ENCODE measurements around the gene BCL2L1.
"Not testable (repeated sequence)": the region's sequence is repeated elsewhere in the genome, so short reads cannot be mapped to it uniquely, and the experiment has no call there.

BCL2L1 gene

GRCh38 chr20:31642837-31643236 lies 79.8 kb downstream of the BCL2L1 start:
- DNase-seq, result no peak

- no peak for DNase-seq
Observed at GRCh38 chr20:31641391-31641790, 81.3 kb downstream of the BCL2L1 start.

GRCh38 chr20:31640259-31640658 lies 82.4 kb downstream of the BCL2L1 start:
- DNase-seq, result no peak

- DNase-seq, result no peak
Observed at GRCh38 chr20:31638816-31639215, 83.9 kb downstream of the BCL2L1 start.

- DNase-seq, result no peak
Observed at GRCh38 chr20:31638317-31638716, 84.4 kb downstream of the BCL2L1 start.

GRCh38 chr20:31637660-31638059 lies 85.0 kb downstream of the BCL2L1 start, which contains the start of gene COX4I2:
Gene COX4I2 (plus strand): TSS chr20:31637912. CDS start chr20:31639018, 1,106 bp downstream.
- no peak for DNase-seq

- no peak for DNase-seq
Observed at GRCh38 chr20:31633339-31633914, 89.2 kb downstream of the BCL2L1 start.

GRCh38 chr20:31632548-31633338 lies 89.9 kb downstream of the BCL2L1 start:
- DNase-seq, result no peak

- DNase-seq, result no peak
Observed at GRCh38 chr20:31630187-31630790, 92.4 kb downstream of the BCL2L1 start.

- DNase-seq, result not testable (repeated sequence)
Observed at GRCh38 chr20:31628057-31628456, 94.6 kb downstream of the BCL2L1 start.

- DNase-seq, result not testable (repeated sequence)
Observed at GRCh38 chr20:31626534-31626933, 96.1 kb downstream of the BCL2L1 start.

GRCh38 chr20:31623123-31623505 lies 99.6 kb downstream of the BCL2L1 start:
- DNase-seq, result not testable (repeated sequence)

GRCh38 chr20:31620246-31620645 lies 102.4 kb downstream of the BCL2L1 start:
- DNase-seq, result no peak

- no peak for DNase-seq
Observed at GRCh38 chr20:31617432-31618104, 105.1 kb downstream of the BCL2L1 start.

- DNase-seq, result no peak
Observed at GRCh38 chr20:31615416-31615815, 107.3 kb downstream of the BCL2L1 start.
